ENCODE data around the gene FBF1. TPM values are rescaled to one million over a fixed set of nuclear protein-coding genes. Genes with fewer than 3 reads are reported as not detected.

Gene FBF1
- total RNA-seq, 1 experiment from 2014 or later, result 34.4 TPM

GRCh38 chr17:75913537-75914210, 27.2 kb downstream of the FBF1 start:
- Histone ChIP-seq H3K4me3 (ENCODE audit: low read depth, low read length, poor library complexity, severe bottlenecking) (no peak overlapping the region), H3K27ac (ENCODE audit: low read depth, low read length, poor library complexity, severe bottlenecking) (no peak overlapping the region), H3K4me1 (ENCODE audit: insufficient read depth, low read length, poor library complexity, severe bottlenecking) (no peaks in the 10 kb centered on the region), H3K27me3 (replicated peaks; ENCODE audit: insufficient read depth, low read depth, low read length, poor library complexity) (no peaks in the 10 kb centered on the region), H3K36me3 (ENCODE audit: insufficient read depth, low read length, poor library complexity, severe bottlenecking) (peaks cover 12% of the 10 kb centered on the region), H3K9me3 (ENCODE audit: low read depth, low read length, poor library complexity, severe bottlenecking) (no peaks in the 10 kb centered on the region)
- intact Hi-C loops (cut with micrococcal nuclease; ENCODE audit: unreplicated experiment), result no loop called here
- POLR2A ChIA-PET (ENCODE audit: low non-redundant PET), result no interaction called here
- DNase-seq (ENCODE audit: low spot score), result no peak
- TF ChIP-seq CTCF (conservative IDR thresholded peaks at IDR 0.05; ENCODE audit: low read depth, low read length) (no peak), EZH2 (IDR thresholded peaks at IDR 0.05; ENCODE audit: borderline replicate concordance, low read depth, low read length, poor library complexity, severe bottlenecking) (no peak)
- BruUV-seq (replicated peaks), result no TSS peak
- CTCF ChIA-PET, result no interaction called here

GRCh38 chr17:75910699-75911098, 30.1 kb downstream of the FBF1 start:
- no peak for DNase-seq (ENCODE audit: low spot score)
- Histone ChIP-seq H3K4me1 (ENCODE audit: insufficient read depth, low read length, poor library complexity, severe bottlenecking) (no peaks in the 10 kb centered on the region), H3K27ac (ENCODE audit: low read depth, low read length, poor library complexity, severe bottlenecking) (no peak overlapping the region), H3K36me3 (ENCODE audit: insufficient read depth, low read length, poor library complexity, severe bottlenecking) (peaks cover 12% of the 10 kb centered on the region), H3K27me3 (replicated peaks; ENCODE audit: insufficient read depth, low read depth, low read length, poor library complexity) (no peaks in the 10 kb centered on the region), H3K4me3 (ENCODE audit: low read depth, low read length, poor library complexity, severe bottlenecking) (no peak overlapping the region), H3K9me3 (ENCODE audit: low read depth, low read length, poor library complexity, severe bottlenecking) (no peaks in the 10 kb centered on the region)
- ChIA-PET POLR2A (ENCODE audit: low non-redundant PET) (no interaction called here), CTCF (no interaction called here)
- no TSS peak for BruUV-seq (replicated peaks)
- intact Hi-C loops (cut with micrococcal nuclease; ENCODE audit: unreplicated experiment), result no loop called here
- TF ChIP-seq EZH2 (IDR thresholded peaks at IDR 0.05; ENCODE audit: borderline replicate concordance, low read depth, low read length, poor library complexity, severe bottlenecking), result no peak
- no peak for TF ChIP-seq CTCF (conservative IDR thresholded peaks at IDR 0.05; ENCODE audit: low read depth, low read length)

GRCh38 chr17:75909812-75910274, 31.0 kb downstream of the FBF1 start:
- no peak overlapping the region for H3K27ac ChIP-seq (ENCODE audit: low read depth, low read length, poor library complexity, severe bottlenecking)
- no peaks in the 10 kb centered on the region for H3K27me3 ChIP-seq (replicated peaks; ENCODE audit: insufficient read depth, low read depth, low read length, poor library complexity)
- no peaks in the 10 kb centered on the region for H3K9me3 ChIP-seq (ENCODE audit: low read depth, low read length, poor library complexity, severe bottlenecking)
- POLR2A ChIA-PET (ENCODE audit: low non-redundant PET), result no interaction called here
- DNase-seq (ENCODE audit: low spot score), result no peak
- CTCF ChIA-PET, result no interaction called here
- no TSS peak for BruUV-seq (replicated peaks)
- no peak overlapping the region for H3K4me3 ChIP-seq (ENCODE audit: low read depth, low read length, poor library complexity, severe bottlenecking)
- intact Hi-C loops (cut with micrococcal nuclease; ENCODE audit: unreplicated experiment), result no loop called here
- no peak for TF ChIP-seq CTCF (conservative IDR thresholded peaks at IDR 0.05; ENCODE audit: low read depth, low read length)
- TF ChIP-seq EZH2 (IDR thresholded peaks at IDR 0.05; ENCODE audit: borderline replicate concordance, low read depth, low read length, poor library complexity, severe bottlenecking), result no peak
- peaks cover 12% of the 10 kb centered on the region for H3K36me3 ChIP-seq (ENCODE audit: insufficient read depth, low read length, poor library complexity, severe bottlenecking)
- H3K4me1 ChIP-seq (ENCODE audit: insufficient read depth, low read length, poor library complexity, severe bottlenecking), result no peaks in the 10 kb centered on the region

Data from A673 (cell line).